Measurements from ENCODE around the gene DIP2C.
"Not testable (repeated sequence)": the region's sequence is repeated elsewhere in the genome, so short reads cannot be mapped to it uniquely, and the experiment has no call there.

Gene DIP2C

DNA sequence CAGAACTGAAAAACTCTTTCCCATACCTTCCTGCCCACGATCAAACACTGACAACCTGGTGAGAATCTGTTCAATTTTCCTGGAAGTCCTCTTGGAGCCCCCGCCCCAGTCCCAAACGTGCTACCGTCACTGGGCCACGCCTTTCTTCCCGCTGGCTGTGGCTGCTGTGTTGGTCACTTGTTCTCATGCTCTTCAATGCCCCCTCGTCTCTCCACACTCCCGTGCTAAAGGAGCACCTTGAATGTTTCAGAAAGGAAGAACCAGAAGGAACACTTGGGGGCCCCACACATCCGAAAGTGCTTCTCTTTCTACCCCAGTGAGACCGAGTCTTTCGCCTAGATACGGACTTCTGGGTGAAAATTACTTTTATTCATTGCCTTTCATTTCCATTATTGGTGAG, 215.1 kb downstream of the DIP2C start:
- DNase-seq = no peak

- DNase-seq = no peak
These were observed 217.1 kb downstream of the DIP2C start for GRCh38 chr10:472241-472910.

DNA sequence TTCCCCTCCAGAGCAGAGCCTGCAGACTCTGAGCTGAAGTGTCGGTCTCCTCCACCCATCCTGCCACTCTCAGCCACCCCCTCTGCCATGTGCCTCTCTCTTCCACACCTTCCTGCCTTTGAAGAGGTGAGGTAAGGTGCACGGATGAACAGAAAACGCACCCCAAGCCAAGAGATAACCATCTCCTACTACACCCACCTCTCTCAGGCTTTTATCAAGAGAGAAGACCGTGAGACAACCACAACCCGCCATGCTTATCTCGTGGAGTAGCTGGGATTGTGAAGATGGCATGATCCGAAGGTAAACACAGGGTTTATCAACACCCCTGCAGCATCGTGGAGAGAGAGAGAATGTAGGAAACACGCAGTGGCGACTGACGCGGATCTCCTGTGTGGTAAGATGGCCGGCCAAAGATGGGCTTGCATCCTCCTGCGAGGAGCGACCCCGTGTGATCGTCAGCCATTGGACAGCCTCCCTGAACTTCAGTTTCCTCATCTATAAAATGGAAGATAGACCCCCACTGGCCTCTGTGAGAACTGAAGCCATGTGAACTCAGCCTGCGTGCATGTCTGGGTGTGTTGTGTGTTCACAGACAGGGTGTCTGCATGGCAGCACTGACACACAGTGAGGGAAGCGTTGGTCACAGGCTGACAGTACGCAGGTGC, 219.0 kb downstream of the DIP2C start:
- DNase-seq = no peak

DNA sequence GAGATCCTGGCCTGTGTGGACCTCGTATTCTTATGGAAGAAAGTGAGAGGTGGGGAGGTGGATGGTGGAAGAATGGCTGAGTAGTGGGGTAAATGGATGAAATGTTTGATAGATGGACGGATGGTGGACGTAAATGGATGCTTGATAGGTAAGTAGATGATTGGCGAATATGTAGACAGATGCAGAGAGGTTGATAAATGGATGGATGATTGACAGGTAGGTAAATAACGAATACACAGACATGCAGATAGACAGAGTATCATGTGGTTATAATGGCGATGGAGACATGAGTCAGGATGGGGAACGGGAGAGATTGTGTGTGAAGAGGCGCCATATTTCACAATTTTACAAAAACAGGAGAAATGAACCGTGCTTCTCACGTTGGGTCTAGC, 219.5 kb downstream of the DIP2C start:
- DNase-seq = no peak

DNA sequence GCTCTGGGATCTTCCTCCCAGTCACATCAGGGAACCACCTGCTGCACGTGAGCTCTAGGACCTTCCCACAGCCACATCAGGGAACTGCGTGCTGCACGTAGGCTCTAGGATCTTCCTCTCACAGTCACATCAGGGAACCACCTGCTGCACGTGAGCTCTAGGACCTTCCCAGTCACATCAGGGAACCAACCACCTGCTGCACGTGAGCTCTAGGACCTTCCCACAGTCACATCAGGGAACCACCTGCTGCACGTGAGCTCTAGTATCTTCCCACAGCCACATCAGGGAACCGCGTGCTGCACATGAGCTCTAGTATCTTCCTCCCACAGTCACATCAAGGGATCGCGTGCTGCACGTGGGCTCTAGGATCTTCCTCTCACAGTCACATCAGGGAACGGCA, 229.7 kb downstream of the DIP2C start:
- no peak for DNase-seq

- no peak for DNase-seq
These were observed 231.0 kb downstream of the DIP2C start for GRCh38 chr10:458421-458851.

GRCh38 chr10:456486-456885, 233.0 kb downstream of the DIP2C start:
- no peak for DNase-seq

- peak; percentile 15 for DNase-seq
These were observed 234.6 kb downstream of the DIP2C start for GRCh38 chr10:454860-455259.

DNA sequence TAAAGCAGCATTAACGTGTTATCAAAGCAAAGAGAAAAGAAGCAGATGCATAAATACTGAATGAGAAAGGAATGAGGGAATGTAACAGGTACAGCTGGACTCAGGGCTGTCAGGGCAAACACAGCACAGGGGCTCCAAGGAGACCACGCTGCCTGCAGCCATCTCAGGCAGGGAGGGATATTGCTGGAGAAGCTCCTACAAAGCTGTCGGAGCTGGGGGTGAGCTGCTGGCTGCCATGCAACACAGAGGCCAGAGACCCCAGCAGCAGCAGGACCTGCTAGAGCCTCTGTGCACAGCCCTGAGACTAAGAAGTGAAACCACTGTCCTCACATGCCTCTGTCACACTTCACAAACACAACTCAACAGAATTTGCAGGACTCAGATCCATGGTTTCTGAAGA, 235.8 kb downstream of the DIP2C start:
- DNase-seq = no peak

- DNase-seq = no peak
These were observed 236.7 kb downstream of the DIP2C start for GRCh38 chr10:452512-453426.

GRCh38 chr10:451856-452255, 237.6 kb downstream of the DIP2C start:
- DNase-seq = no peak

DNA sequence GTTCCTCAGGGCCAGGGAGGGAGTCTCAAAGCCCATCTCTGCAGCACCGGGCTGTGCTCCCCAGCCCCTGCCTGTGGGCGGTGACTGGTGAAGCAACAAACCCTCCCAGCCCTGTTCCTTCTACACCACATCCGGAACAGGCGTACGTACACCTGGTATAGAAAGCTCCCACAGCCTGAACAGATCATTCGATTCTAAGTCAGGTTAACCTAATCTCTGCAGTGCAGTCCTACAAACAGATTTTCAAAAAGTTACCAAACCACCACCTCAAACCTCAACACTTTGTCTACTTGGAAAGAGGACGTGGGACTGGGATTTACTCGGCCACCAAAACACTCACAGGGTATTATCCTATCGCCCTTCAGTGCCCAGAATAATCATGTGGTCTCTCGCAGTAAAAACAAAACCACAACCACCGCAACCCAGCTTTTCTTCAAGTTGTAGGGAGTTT, 238.4 kb downstream of the DIP2C start:
- no peak for DNase-seq

GRCh38 chr10:450463-450862, 239.0 kb downstream of the DIP2C start:
- no peak for DNase-seq

DNA sequence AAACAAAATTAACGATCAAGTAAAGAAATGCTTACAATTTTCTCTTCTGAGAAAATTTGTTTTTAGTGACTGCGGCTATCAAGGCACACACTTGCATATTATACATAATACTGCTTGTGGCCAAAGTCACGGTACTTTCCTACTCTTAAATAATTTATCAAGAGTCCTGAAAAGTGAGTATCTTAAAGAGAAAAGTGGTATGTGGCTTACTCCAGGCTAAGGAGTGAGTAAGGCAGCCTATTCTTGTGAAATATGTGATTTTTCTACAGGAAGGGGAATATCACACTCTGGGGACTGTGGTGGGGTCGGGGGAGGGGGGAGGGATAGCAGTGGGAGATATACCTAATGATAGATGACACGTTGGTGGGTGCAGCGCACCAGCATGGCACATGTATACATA, 240.1 kb downstream of the DIP2C start:
- not testable (repeated sequence) for DNase-seq

- DNase-seq = no peak
These were observed 246.0 kb downstream of the DIP2C start for GRCh38 chr10:443459-443858.

GRCh38 chr10:442209-442608, 247.3 kb downstream of the DIP2C start:
- DNase-seq = no peak

GRCh38 chr10:441659-442058, 247.8 kb downstream of the DIP2C start:
- DNase-seq = no peak

DNA sequence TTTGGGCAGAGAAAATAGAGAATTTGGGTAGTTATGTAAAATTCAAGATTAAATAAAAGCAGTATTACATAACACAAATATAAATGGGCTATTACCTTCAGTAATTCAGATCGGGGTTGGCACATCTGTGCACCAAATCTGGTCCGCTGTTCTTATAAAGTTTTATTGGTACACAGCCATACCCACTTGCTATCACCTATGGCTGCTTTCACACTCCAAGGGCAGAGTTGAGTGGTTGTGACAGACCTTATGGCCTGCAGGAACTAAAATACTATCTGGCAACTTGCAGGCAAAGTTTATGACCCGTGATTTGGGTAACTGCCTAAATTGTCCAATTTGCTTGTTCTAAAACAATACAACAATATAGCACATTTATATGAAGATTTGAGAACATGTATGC, 249.3 kb downstream of the DIP2C start:
- no peak for DNase-seq

- no peak for DNase-seq
These were observed 251.6 kb downstream of the DIP2C start for GRCh38 chr10:437698-438490.

DNA sequence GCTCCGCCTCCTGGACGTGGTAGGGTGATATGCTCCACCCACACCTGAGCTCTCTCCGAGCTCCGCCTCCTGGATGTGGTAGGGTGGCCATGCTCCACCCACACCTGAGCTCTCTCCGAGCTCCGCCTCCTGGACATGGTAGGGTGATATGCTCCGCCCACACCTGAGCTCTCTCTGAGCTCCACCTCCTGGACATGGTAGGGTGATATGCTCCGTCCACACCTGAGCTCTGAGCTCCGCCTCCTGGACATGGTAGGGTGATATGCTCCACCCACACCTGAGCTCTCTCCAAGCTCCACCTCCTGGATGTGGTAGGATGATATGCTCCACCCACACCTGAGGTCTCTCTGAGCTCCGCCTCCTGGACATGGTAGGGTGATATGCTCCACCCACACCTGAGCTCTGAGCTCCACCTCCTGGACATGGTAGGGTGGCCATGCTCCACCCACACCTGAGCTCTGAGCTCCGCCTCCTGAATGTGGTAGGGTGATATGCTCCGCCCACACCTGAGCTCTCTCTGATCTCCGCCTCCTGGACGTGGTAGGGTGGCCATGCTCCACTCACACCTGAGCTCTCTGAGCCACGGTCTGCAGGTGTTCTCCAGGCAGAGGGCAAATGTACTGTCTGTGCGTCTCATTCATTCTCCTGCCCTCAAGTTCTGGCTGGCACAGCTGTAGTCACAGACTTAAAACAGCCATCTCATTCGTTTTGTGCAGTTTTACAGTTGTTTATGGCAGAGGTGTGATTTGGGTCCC, 252.4 kb downstream of the DIP2C start:
- peak; percentile 46 for DNase-seq

- peak; percentile 46 for DNase-seq
These were observed 253.3 kb downstream of the DIP2C start for GRCh38 chr10:436013-436697.
